Endothelial cell of umbilical vein (primary cell): ENCODE results near the gene SURF6. TPM values are rescaled to one million over a fixed set of nuclear protein-coding genes. Genes with fewer than 3 reads are reported as not detected.

Experiments
- BruUV-seq: library from RNA; stranded (reverse); fragments of 400-500 nt; replicated peaks from 2 replicates; lab custom pipeline; 2021; lab: Mats Ljungman, UMichigan
- CTCF ChIA-PET: fragments of 300-600, 350-600 bp; sonication (Branson Sonifier 250); formaldehyde crosslinking; loops from one replicate; lab custom pipeline; 2021; ENCODE audit warnings: antibody characterized with exemption, inconsistent platforms; lab: Charles Lee
- POLR2A ChIA-PET: fragments of 300-600, 350-600 bp; sonication (Branson Sonifier 250); formaldehyde crosslinking; loops from one replicate; lab custom pipeline; 2021; ENCODE audit warnings: antibody characterized with exemption, inconsistent platforms; lab: Charles Lee
- DNase-seq: peaks from one replicate; pipeline ENCODE4 v3.0.0-alpha.2; 2011; ENCODE audit warnings: low read depth, low spot score
- FAIRE-seq: peaks from 2 replicates; lab custom pipeline; 2011; peaks lifted over from hg19 to GRCh38; lab: Jason Lieb, UNC
- H2AFZ ChIP-seq: 2 replicates; pipeline ENCODE4 v1.6.0; 2012; ENCODE audit warnings: low read depth, low read length, control low read depth, inconsistent platforms
- H3K27ac ChIP-seq: 2 replicates; pipeline ENCODE4 v1.5.1; 2011; ENCODE audit warnings: low read depth, mild to moderate bottlenecking, control low read depth, low read length, moderate library complexity; ENCODE audit not compliant: insufficient read depth
- H3K27me3 ChIP-seq, 2 experiments: 2 replicates each; pipeline versions ENCODE4 v1.6.0 to v1.6.1; 2011; ENCODE audit warnings: low read length in 2 of 2, mixed read lengths in 1 of 2; ENCODE audit not compliant: control insufficient read depth in 2 of 2, insufficient read depth in 2 of 2
- H3K36me3 ChIP-seq, 2 experiments: 2 replicates in 1 of 2; 3 replicates in 1 of 2; pipeline ENCODE4 v1.5.1; 2011; ENCODE audit warnings: low read length in 2 of 2, mild to moderate bottlenecking in 1 of 2, moderate library complexity in 1 of 2; ENCODE audit not compliant: control insufficient read depth in 2 of 2, insufficient read depth in 2 of 2; ENCODE audit errors: extremely low read depth in 1 of 2
- H3K4me1 ChIP-seq: 3 replicates; pipeline ENCODE4 v1.5.1; 2011; ENCODE audit warnings: mild to moderate bottlenecking, low read length; ENCODE audit not compliant: control insufficient read depth, insufficient read depth; ENCODE audit errors: extremely low read depth
- H3K4me2 ChIP-seq: 2 replicates; pipeline ENCODE4 v1.6.1; 2011; ENCODE audit warnings: low read length, control low read depth, mixed read lengths; ENCODE audit not compliant: insufficient read depth
- H3K4me3 ChIP-seq, 3 experiments: fragments of 200-600 bp in 1 of 3; sonication (generic), shearing (Covaris generic) in 1 of 3; replicated peaks in 1 of 3; 2 replicates each; pipeline ENCODE4 v1.5.1; 2011 to 2016; ENCODE audit warnings: control low read depth in 3 of 3, low read length in 3 of 3, mild to moderate bottlenecking in 2 of 3, inconsistent platforms in 1 of 3, low read depth in 1 of 3, moderate library complexity in 1 of 3; ENCODE audit not compliant: insufficient read depth in 1 of 3
- H3K79me2 ChIP-seq: 2 replicates; pipeline ENCODE4 v1.6.0; 2012; ENCODE audit warnings: low read length, inconsistent platforms; ENCODE audit not compliant: control insufficient read depth, insufficient read depth
- H3K9ac ChIP-seq: replicated peaks from 2 replicates; pipeline ENCODE3; 2011; ENCODE audit warnings: low read length, control low read depth; ENCODE audit not compliant: insufficient read depth; ENCODE audit errors: extremely low read depth
- H3K9me1 ChIP-seq: replicated peaks from 3 replicates; pipeline ENCODE4 v1.6.0; 2011; ENCODE audit warnings: mild to moderate bottlenecking, low read length; ENCODE audit not compliant: control insufficient read depth, insufficient read depth; ENCODE audit errors: extremely low read depth
- H3K9me3 ChIP-seq: replicated peaks from 2 replicates; pipeline ENCODE4 v1.5.1; 2012; ENCODE audit warnings: low read length, inconsistent platforms; ENCODE audit not compliant: control insufficient read depth, insufficient read depth
- H4K20me1 ChIP-seq: replicated peaks from 2 replicates; pipeline ENCODE3; 2011; ENCODE audit warnings: mild to moderate bottlenecking, low read length; ENCODE audit not compliant: control insufficient read depth, insufficient read depth; ENCODE audit errors: extremely low read depth
- EZH2 ChIP-seq: IDR thresholded peaks from 2 replicates; pipeline ENCODE4 v1.6.1; 2012; ENCODE audit warnings: borderline replicate concordance, low read depth, mild to moderate bottlenecking, moderate library complexity, low read length, inconsistent platforms; ENCODE audit not compliant: severe bottlenecking
- GATA2 ChIP-seq: IDR thresholded peaks from 2 replicates; pipeline ENCODE4 v1.7.0; 2011; ENCODE audit warnings: low read depth, mild to moderate bottlenecking, moderate library complexity, mixed read lengths, low read length; ENCODE audit not compliant: insufficient read length, insufficient read depth
- JUN ChIP-seq: IDR thresholded peaks from 2 replicates; pipeline ENCODE4 v1.6.1; 2011; ENCODE audit warnings: borderline replicate concordance, low read depth; ENCODE audit not compliant: insufficient read length, insufficient read depth
- POLR2A ChIP-seq: IDR thresholded peaks from 2 replicates; pipeline ENCODE4 v1.6.1; 2012; ENCODE audit warnings: low read depth, mild to moderate bottlenecking, control low read depth, low read length
- POLR2AphosphoS5 ChIP-seq: IDR thresholded peaks from 2 replicates; pipeline ENCODE4 v1.6.1; 2012; ENCODE audit warnings: low read depth, mild to moderate bottlenecking, control low read depth, low read length, moderate library complexity; ENCODE audit not compliant: insufficient read depth
- dilution Hi-C: fragments of 300-500 bp; cut with MboI; formaldehyde crosslinking; loops from one replicate; pipeline ENCODE4 v1.15.0; 2019; ENCODE audit warnings: low sequenced_read_pairs; ENCODE audit not compliant: extremely low pct_ligation_motif_present
- intact Hi-C: fragments of 100-400 bp; cut with micrococcal nuclease; formaldehyde crosslinking; loops from one replicate; pipeline ENCODE4 v1.10.0; 2022
- polyA plus RNA-seq, 4 experiments: library from polyadenylated mRNA; depleted of rRNA in 3 of 4; stranded (reverse) in 3 of 4; unstranded in 1 of 4; fragments of >200 nt; gene quantifications; 2 replicates each; pipeline versions ENCODE4 v1.2.1 to v1.2.3, GENCODE V29; 2011 to 2012; ENCODE audit warnings: missing spikeins in 1 of 4
- total RNA-seq: library from RNA; stranded (reverse); gene quantifications from 2 replicates; pipeline ENCODE4 v1.2.3, GENCODE V29; 2021

The SURF6 gene
- total and polyA plus RNA-seq, 2 donors (not counting 3 experiments of a cell fraction or from before 2014, with no cell fraction given): 4.9 to 16.0 TPM

DNA sequence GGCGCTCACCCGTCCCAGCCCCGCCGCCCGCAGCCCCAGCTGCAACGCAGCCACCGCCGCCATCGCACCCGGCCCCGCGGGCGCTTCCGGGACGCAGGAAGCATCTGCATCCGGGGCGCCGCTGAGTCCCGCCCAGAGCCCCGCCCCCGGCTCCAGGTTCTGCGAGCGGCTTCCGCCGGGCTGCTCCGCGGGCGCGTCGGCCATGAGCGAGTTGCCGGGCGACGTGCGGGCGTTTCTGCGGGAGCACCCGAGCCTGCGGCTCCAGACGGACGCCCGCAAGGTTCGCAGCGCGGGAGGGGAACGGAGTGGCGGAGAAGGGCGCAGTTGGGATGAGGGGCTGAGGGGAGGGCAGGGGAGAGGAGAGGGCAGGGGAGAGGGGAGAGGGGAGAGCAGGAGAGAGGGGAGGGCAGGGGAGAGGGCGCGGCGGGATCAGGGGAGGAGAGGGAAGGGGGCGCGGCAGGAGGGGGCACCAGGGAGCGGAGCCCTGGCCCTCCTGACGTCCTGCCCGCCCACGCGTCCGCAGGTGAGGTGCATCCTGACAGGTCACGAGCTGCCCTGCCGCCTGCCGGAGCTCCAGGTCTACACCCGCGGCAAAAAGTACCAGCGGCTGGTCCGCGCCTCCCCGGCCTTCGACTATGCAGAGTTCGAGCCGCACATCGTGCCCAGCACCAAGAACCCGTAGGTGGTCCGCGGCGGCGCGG lies 20.6 kb upstream of the SURF6 start, which contains the start of the genes SURF1 and SURF2:
SURF1 (minus strand) TSS at position 97 of the 701 bp plus-strand sequence; CDS start at position 63, 34 bp downstream.
SURF2 (plus strand) TSS at position 160 of the 701 bp plus-strand sequence; CDS start at position 203, 43 bp downstream.
- peak within 1 kb of the TSS; percentile 78 for H3K9ac ChIP-seq
- BruUV-seq: no TSS peak
- no peaks in the 10 kb centered on the region for H3K27me3 ChIP-seq
- H2AFZ ChIP-seq: peak within 1 kb of the TSS; percentile 45
- peaks cover 10% of the 10 kb centered on the region for H3K4me1 ChIP-seq
- ChIA-PET POLR2A (interaction anchor here (1.5 kb wide), 1 partner anchor 8 kb away, joined by 10 read pairs; the partner anchor contains the start of genes MED22 and RPL7A), CTCF (interaction anchor here (1.0 to 1.4 kb wide), 8 partner anchors 14 to 171 kb away, joined by 3 to 7 read pairs (median 5); no protein-coding TSS in a partner anchor)
- H3K9me3 ChIP-seq: no peaks in the 10 kb centered on the region
- H3K79me2 ChIP-seq: no peaks in the 10 kb centered on the region
- H3K9me1 ChIP-seq: no peaks in the 10 kb centered on the region
- intact Hi-C loops (loop anchor here (1.0 to 2.0 kb wide), 3 partner anchors 19 to 130 kb away; partner anchors contain the start of gene SLC2A6), dilution Hi-C loops (no loop called here)
- FAIRE-seq: peak; percentile 59
- peak; percentile 44 for DNase-seq
- peaks cover 6 to 25% of the 10 kb centered on the region in 2 experiments for H3K36me3 ChIP-seq
- peak within 1 kb of the TSS; percentile 72 for H3K4me2 ChIP-seq
- no peaks in the 10 kb centered on the region for H4K20me1 ChIP-seq
- TF ChIP-seq EZH2 (no peak), POLR2A (peak; percentile 65), JUN (no peak), GATA2 (no peak), POLR2AphosphoS5 (peak; percentile 80)
- peak within 1 kb of the TSS; percentile 62 to 78 (median 77) for H3K4me3 ChIP-seq
- peak within 1 kb of the TSS; percentile 60 for H3K27ac ChIP-seq
